T-cell (primary cell): ENCODE measurements around the gene DYRK2. TPM values are rescaled to one million over a fixed set of nuclear protein-coding genes. Genes with fewer than 3 reads are reported as not detected.
"Not testable (repeated sequence)": the region's sequence is repeated elsewhere in the genome, so short reads cannot be mapped to it uniquely, and the experiment has no call there.

Experiments used
- ATAC-seq, 4 experiments: fragments of 200-7000 bp in 3 of 4; fragments of 150-1000 bp in 1 of 4; cut with Tn5 transposase; replicated peaks in 1 of 4; 1 replicate in 3 of 4; 2 replicates in 1 of 4; pipeline ENCODE4 v1.10.0; 2021; ENCODE audit warnings: moderate library complexity in 3 of 4, mild to moderate bottlenecking in 2 of 4, moderate number of reproducible peaks in 1 of 4
- CTCF ChIA-PET, 2 donors: fragments of 300-600 bp; sonication (Branson Sonifier 250); formaldehyde crosslinking; loops; one replicate each; lab custom pipeline; 2022; ENCODE audit warnings: antibody characterized with exemption in 2 of 2; lab: Charles Lee
- POLR2A ChIA-PET, 2 donors: fragments of 300-600 bp; sonication (Branson Sonifier 250); formaldehyde crosslinking; loops; one replicate each; lab custom pipeline; 2022; ENCODE audit warnings: antibody characterized with exemption in 2 of 2; lab: Charles Lee
- DNase-seq, 35 experiments: peaks; one replicate each; pipeline versions ENCODE4 v3.0.0 to v3.0.0-alpha.2; 2013 to 2023
- H3K27ac ChIP-seq: one replicate; pipeline ENCODE4 v1.5.1; 2013; ENCODE audit warnings: low read length
- H3K27me3 ChIP-seq, 2 experiments: replicated peaks in 1 of 2; 1 replicate in 1 of 2; 2 replicates in 1 of 2; pipeline versions ENCODE4 v1.6.1 to v1.7.0; 2013; ENCODE audit warnings: low read length in 1 of 2, mixed read lengths in 1 of 2; ENCODE audit not compliant: control insufficient read depth in 2 of 2, insufficient read depth in 2 of 2; ENCODE audit errors: extremely low read depth in 1 of 2
- H3K36me3 ChIP-seq, 2 donors: 1 replicate in 1 of 2; 2 replicates in 1 of 2; pipeline versions ENCODE4 v1.6.1 to v1.7.0; 2013; ENCODE audit warnings: low read length in 1 of 2; ENCODE audit not compliant: control insufficient read depth in 2 of 2, insufficient read depth in 1 of 2; ENCODE audit errors: extremely low read depth in 1 of 2
- H3K4me1 ChIP-seq, 2 experiments: 1 replicate in 1 of 2; 2 replicates in 1 of 2; pipeline versions ENCODE4 v1.6.1 to v1.7.0; 2013; ENCODE audit warnings: low read length in 2 of 2, mixed read lengths in 1 of 2; ENCODE audit not compliant: insufficient read depth in 2 of 2, control insufficient read depth in 1 of 2; ENCODE audit errors: extremely low read depth in 1 of 2
- H3K4me3 ChIP-seq, 2 donors: 1 replicate in 1 of 2; 2 replicates in 1 of 2; pipeline versions ENCODE4 v1.5.1 to v1.7.0; 2013; ENCODE audit warnings: mild to moderate bottlenecking in 2 of 2, low read length in 1 of 2, moderate library complexity in 1 of 2; ENCODE audit not compliant: control insufficient read depth in 1 of 2; ENCODE audit errors: extremely low read depth in 1 of 2
- H3K9me3 ChIP-seq: 2 replicates; pipeline ENCODE4 v1.7.0; 2013
- H3K27ac Mint-ChIP-seq, 2 donors: one replicate each; pipeline ENCODE4 v1.8.0; 2020 to 2021; ENCODE audit warnings: mild to moderate bottlenecking in 2 of 2, mixed read lengths in 2 of 2
- H3K27me3 Mint-ChIP-seq, 2 donors: one replicate each; pipeline ENCODE4 v1.8.0; 2021 to 2022; ENCODE audit warnings: mixed read lengths in 2 of 2
- H3K36me3 Mint-ChIP-seq: one replicate; pipeline ENCODE4 v1.8.0; 2021; ENCODE audit warnings: mixed read lengths
- H3K4me1 Mint-ChIP-seq, 3 donors: one replicate each; pipeline ENCODE4 v1.8.0; 2020 to 2022; ENCODE audit warnings: mixed read lengths in 3 of 3, mild to moderate bottlenecking in 1 of 3
- H3K4me3 Mint-ChIP-seq, 3 donors: one replicate each; pipeline ENCODE4 v1.8.0; 2020 to 2022; ENCODE audit warnings: mild to moderate bottlenecking in 3 of 3, mixed read lengths in 3 of 3, moderate library complexity in 3 of 3
- H3K9me3 Mint-ChIP-seq, 3 donors: one replicate each; pipeline ENCODE4 v1.8.0; 2020 to 2022; ENCODE audit warnings: mixed read lengths in 3 of 3
- WGBS: methylation state at CpG from one replicate; pipeline ENCODE4 v1.1.5; 2013; ENCODE audit warnings: missing lambda C conversion rate; ENCODE audit not compliant: insufficient coverage; 5-methylcytosine and 5-hydroxymethylcytosine counted together
- total RNA-seq, 35 experiments: library from RNA in 6 of 35; stranded (reverse) in 6 of 35; fragments of 120-200 nt in 1 of 35; gene quantifications; one replicate each; pipeline versions ENCODE4 v1.2.1 to v1.2.4 and lab custom pipeline; 2013 to 2026

Gene DYRK2
- total RNA-seq, 5 donors from 2014 or later (not counting 1 experiment from before 2014, with no cell fraction given), result 104 to 138 (median 120) TPM

GRCh38 chr12:67669217-67669933, 20.8 kb downstream of the DYRK2 start:
- Histone ChIP-seq H3K4me1 (peaks cover 8 to 17% of the 10 kb centered on the region in 2 experiments), H3K9me3 (no peaks in the 10 kb centered on the region), H3K36me3 (peaks cover 0 to 11% of the 10 kb centered on the region in 2 donors), H3K27ac (no peak overlapping the region), H3K4me3 (no peak overlapping the region), H3K27me3 (no peaks in the 10 kb centered on the region)
- DNase-seq, result no peak
- Mint-ChIP-seq H3K4me1 (peaks cover 44 to 51% (median 50%) of the 10 kb centered on the region in 3 donors), H3K4me3 (no peak overlapping the region), H3K9me3 (peaks cover 7 to 22% (median 19%) of the 10 kb centered on the region in 3 donors), H3K27ac (peak overlapping the region; percentile 21 to 65), H3K27me3 (no peaks in the 10 kb centered on the region), H3K36me3 (peaks cover 52% of the 10 kb centered on the region)
- ATAC-seq, result peak in 2 of 4 experiments; percentile 33 to 38
- ChIA-PET CTCF (no interaction called here), POLR2A (no interaction called here)
- WGBS, result 75% methylated on average over 2 of the region's 6 CpGs

- no peaks in the 10 kb centered on the region for H3K27me3 Mint-ChIP-seq
- H3K9me3 ChIP-seq, result no peaks in the 10 kb centered on the region
- peaks cover 41 to 47% (median 45%) of the 10 kb centered on the region in 3 donors for H3K4me1 Mint-ChIP-seq
- ATAC-seq (no peak), DNase-seq (no peak)
- H3K4me3 ChIP-seq, result no peak overlapping the region
- 92% methylated on average over 2 of the region's 4 CpGs for WGBS
- no peak overlapping the region for H3K4me3 Mint-ChIP-seq
- CTCF ChIA-PET, result no interaction called here
- peak overlapping the region; percentile 21 to 65 for H3K27ac Mint-ChIP-seq
- no peaks in the 10 kb centered on the region for H3K27me3 ChIP-seq
- peaks cover 5 to 17% of the 10 kb centered on the region in 2 experiments for H3K4me1 ChIP-seq
- H3K36me3 Mint-ChIP-seq, result peaks cover 55% of the 10 kb centered on the region
- H3K9me3 Mint-ChIP-seq, result peaks cover 9 to 22% (median 19%) of the 10 kb centered on the region in 3 donors
- peaks cover 0 to 15% of the 10 kb centered on the region in 2 donors for H3K36me3 ChIP-seq
- POLR2A ChIA-PET, result no interaction called here
- no peak overlapping the region for H3K27ac ChIP-seq
Observed at GRCh38 chr12:67669934-67670631, 21.5 kb downstream of the DYRK2 start.

- no peak overlapping the region for H3K4me3 Mint-ChIP-seq
- Histone ChIP-seq H3K4me1 (peaks cover 2 to 13% of the 10 kb centered on the region in 2 experiments), H3K4me3 (no peak overlapping the region), H3K9me3 (no peaks in the 10 kb centered on the region), H3K27me3 (no peaks in the 10 kb centered on the region), H3K27ac (no peak overlapping the region), H3K36me3 (peaks cover 0 to 15% of the 10 kb centered on the region in 2 donors)
- ChIA-PET CTCF (no interaction called here), POLR2A (no interaction called here)
- no peaks in the 10 kb centered on the region for H3K27me3 Mint-ChIP-seq
- ATAC-seq (no peak), DNase-seq (no peak)
- H3K9me3 Mint-ChIP-seq, result peaks cover 9 to 22% (median 19%) of the 10 kb centered on the region in 3 donors
- WGBS, result no CpG with 5 or more reads among the region's 2 CpGs
- H3K27ac Mint-ChIP-seq, result no peak overlapping the region
- peaks cover 31 to 37% (median 34%) of the 10 kb centered on the region in 3 donors for H3K4me1 Mint-ChIP-seq
- H3K36me3 Mint-ChIP-seq, result peaks cover 58% of the 10 kb centered on the region
Observed at GRCh38 chr12:67671419-67671818, 22.9 kb downstream of the DYRK2 start.

GRCh38 chr12:67671892-67672291, 23.3 kb downstream of the DYRK2 start:
- Mint-ChIP-seq H3K4me1 (peaks cover 27 to 33% (median 33%) of the 10 kb centered on the region in 3 donors), H3K27me3 (no peaks in the 10 kb centered on the region), H3K4me3 (no peak overlapping the region), H3K36me3 (peaks cover 58% of the 10 kb centered on the region), H3K9me3 (peaks cover 9 to 22% (median 19%) of the 10 kb centered on the region in 3 donors), H3K27ac (no peak overlapping the region)
- no peaks in the 10 kb centered on the region for H3K27me3 ChIP-seq
- H3K4me1 ChIP-seq, result peaks cover 2 to 13% of the 10 kb centered on the region in 2 experiments
- peaks cover 0 to 15% of the 10 kb centered on the region in 2 donors for H3K36me3 ChIP-seq
- POLR2A ChIA-PET, result no interaction called here
- CTCF ChIA-PET, result no interaction called here
- no peak overlapping the region for H3K4me3 ChIP-seq
- no peak for ATAC-seq
- H3K27ac ChIP-seq, result no peak overlapping the region
- WGBS, result no CpG with 5 or more reads among the region's 3 CpGs
- no peak for DNase-seq
- no peaks in the 10 kb centered on the region for H3K9me3 ChIP-seq

DNA sequence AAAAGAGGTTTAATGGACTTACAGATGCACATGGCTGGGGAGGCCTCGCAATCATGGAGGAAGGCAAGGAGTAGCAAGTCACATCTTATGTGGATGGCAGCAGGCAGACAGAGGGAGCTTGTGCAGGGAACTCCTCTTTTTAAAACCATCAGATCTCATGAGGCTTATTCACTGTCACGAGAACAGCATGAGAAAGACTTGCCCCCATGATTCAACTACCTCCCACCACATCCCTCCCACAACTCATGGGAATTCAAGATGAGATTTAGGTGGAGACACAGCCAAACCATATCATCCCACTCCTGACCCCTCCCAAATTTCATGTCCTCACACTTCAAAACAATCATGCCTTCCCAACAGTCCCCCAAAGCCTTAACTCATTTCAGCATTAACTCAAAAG, 24.0 kb downstream of the DYRK2 start:
- H3K27me3 ChIP-seq, H3K27ac Mint-ChIP-seq, POLR2A ChIA-PET, H3K4me3 ChIP-seq, H3K4me3 Mint-ChIP-seq, ATAC-seq, CTCF ChIA-PET, H3K27me3 Mint-ChIP-seq, DNase-seq, H3K9me3 ChIP-seq, H3K27ac ChIP-seq: not testable (repeated sequence)
- WGBS, result no CpG with 5 or more reads among the region's 2 CpGs
- peaks cover 23 to 33% (median 32%) of the 10 kb centered on the region in 3 donors for H3K4me1 Mint-ChIP-seq
- peaks cover 54% of the 10 kb centered on the region for H3K36me3 Mint-ChIP-seq
- peaks cover 0 to 14% of the 10 kb centered on the region in 2 donors for H3K36me3 ChIP-seq
- H3K4me1 ChIP-seq, result peaks cover 4 to 13% of the 10 kb centered on the region in 2 experiments
- peaks cover 9 to 22% (median 19%) of the 10 kb centered on the region in 3 donors for H3K9me3 Mint-ChIP-seq

DNA sequence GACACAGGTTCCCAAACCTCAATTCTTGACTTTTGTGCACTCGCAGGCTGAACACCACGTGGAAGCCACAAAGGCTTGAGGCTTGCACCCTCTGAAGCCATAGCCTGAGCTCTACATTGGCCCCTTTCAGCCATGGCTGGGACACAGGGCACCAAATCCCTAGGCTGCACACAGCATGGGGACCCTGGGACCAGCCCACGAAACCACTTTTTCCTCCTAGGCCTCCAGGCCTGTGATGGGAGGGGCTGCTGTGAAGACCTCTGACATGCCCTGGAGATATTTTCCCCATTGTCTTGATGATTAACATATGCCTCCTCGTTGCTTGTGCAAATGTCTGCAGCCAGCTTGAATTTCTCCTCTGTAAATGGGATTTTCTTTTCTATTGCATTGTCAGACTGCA, 25.0 kb downstream of the DYRK2 start:
- POLR2A ChIA-PET, H3K27me3 Mint-ChIP-seq, H3K4me3 ChIP-seq, H3K27ac Mint-ChIP-seq, H3K9me3 ChIP-seq, DNase-seq, H3K4me3 Mint-ChIP-seq, CTCF ChIA-PET, ATAC-seq, H3K36me3 ChIP-seq, H3K27ac ChIP-seq, H3K27me3 ChIP-seq: not testable (repeated sequence)
- H3K4me1 Mint-ChIP-seq, result peaks cover 26 to 34% (median 33%) of the 10 kb centered on the region in 3 donors
- H3K4me1 ChIP-seq, result peaks cover 9 to 13% of the 10 kb centered on the region in 2 experiments
- peaks cover 9 to 22% (median 19%) of the 10 kb centered on the region in 3 donors for H3K9me3 Mint-ChIP-seq
- 94% methylated on average over 2 of the region's 4 CpGs for WGBS
- H3K36me3 Mint-ChIP-seq, result peaks cover 51% of the 10 kb centered on the region
